ENCODE results near the gene GTF2H2C.
"Not testable (repeated sequence)": the region's sequence is repeated elsewhere in the genome, so short reads cannot be mapped to it uniquely, and the experiment has no call there.

Gene GTF2H2C

GRCh38 chr5:69566172-69566571 is 6.2 kb downstream of the GTF2H2C start:
- not testable (repeated sequence) for DNase-seq (ENCODE audit: low spot score)

GRCh38 chr5:69568072-69568471 is 8.1 kb downstream of the GTF2H2C start:
- not testable (repeated sequence) for DNase-seq (ENCODE audit: low spot score)

- not testable (repeated sequence) for DNase-seq (ENCODE audit: low spot score)
These were observed 23.4 kb downstream of the GTF2H2C start for GRCh38 chr5:69583356-69583755.

- DNase-seq (ENCODE audit: low spot score) = not testable (repeated sequence)
These were observed 36.3 kb downstream of the GTF2H2C start for GRCh38 chr5:69596114-69596840.

- DNase-seq (ENCODE audit: low spot score) = not testable (repeated sequence)
These were observed 42.0 kb downstream of the GTF2H2C start for GRCh38 chr5:69601947-69602346.

GRCh38 chr5:69606839-69607238 is 46.8 kb downstream of the GTF2H2C start:
- DNase-seq (ENCODE audit: low spot score) = not testable (repeated sequence)

GRCh38 chr5:69607750-69608149 is 47.8 kb downstream of the GTF2H2C start:
- DNase-seq (ENCODE audit: low spot score) = not testable (repeated sequence)

GRCh38 chr5:69608861-69609496 is 49.0 kb downstream of the GTF2H2C start:
- not testable (repeated sequence) for DNase-seq (ENCODE audit: low spot score)

- DNase-seq (ENCODE audit: low spot score) = not testable (repeated sequence)
These were observed 54.9 kb downstream of the GTF2H2C start for GRCh38 chr5:69614843-69615242.

- not testable (repeated sequence) for DNase-seq (ENCODE audit: low spot score)
These were observed 71.9 kb downstream of the GTF2H2C start for GRCh38 chr5:69631879-69632278.

All from globus pallidus (tissue), 1 donor.